GM19397 (cell line): ENCODE measurements around the gene INTS4.
"Not testable (repeated sequence)": the region's sequence is repeated elsewhere in the genome, so short reads cannot be mapped to it uniquely, and the experiment has no call there.

Source experiments
- ATAC-seq: cut with Tn5 transposase; IDR thresholded peaks from one replicate; pipeline ENCODE4 v1.9.1; 2021; ENCODE audit warnings: mild to moderate bottlenecking, moderate library complexity; ENCODE audit not compliant: unreplicated experiment

The INTS4 gene

GRCh38 chr11:77966338-77966737 lies 28.1 kb downstream of the INTS4 start:
- no peak for ATAC-seq

- no peak for ATAC-seq
Measured at GRCh38 chr11:77959434-77959833, 35.0 kb downstream of the INTS4 start.

GRCh38 chr11:77958583-77959177 lies 35.8 kb downstream of the INTS4 start:
- not testable (repeated sequence) for ATAC-seq

GRCh38 chr11:77943296-77943695 lies 51.2 kb downstream of the INTS4 start:
- ATAC-seq = not testable (repeated sequence)

- ATAC-seq = not testable (repeated sequence)
Measured at GRCh38 chr11:77942465-77942864, 52.0 kb downstream of the INTS4 start.

GRCh38 chr11:77933596-77933995 lies 60.9 kb downstream of the INTS4 start:
- not testable (repeated sequence) for ATAC-seq

GRCh38 chr11:77930334-77931208 lies 63.9 kb downstream of the INTS4 start:
- ATAC-seq = not testable (repeated sequence)

- not testable (repeated sequence) for ATAC-seq
Measured at GRCh38 chr11:77917713-77918112, 76.8 kb downstream of the INTS4 start.

- ATAC-seq = not testable (repeated sequence)
Measured at GRCh38 chr11:77914307-77914791, 80.1 kb downstream of the INTS4 start.

GRCh38 chr11:77913608-77914306 lies 80.7 kb downstream of the INTS4 start:
- not testable (repeated sequence) for ATAC-seq

- not testable (repeated sequence) for ATAC-seq
Measured at GRCh38 chr11:77910828-77911227, 83.6 kb downstream of the INTS4 start.

- ATAC-seq = no peak
Measured at GRCh38 chr11:77909277-77909676, 85.2 kb downstream of the INTS4 start.

- no peak for ATAC-seq
Measured at GRCh38 chr11:77908835-77909234, 85.6 kb downstream of the INTS4 start.

GRCh38 chr11:77894949-77895348 lies 99.5 kb downstream of the INTS4 start:
- not testable (repeated sequence) for ATAC-seq

- ATAC-seq = not testable (repeated sequence)
Measured at GRCh38 chr11:77891703-77892102, 102.8 kb downstream of the INTS4 start.

GRCh38 chr11:77891256-77891655 lies 103.2 kb downstream of the INTS4 start:
- not testable (repeated sequence) for ATAC-seq

GRCh38 chr11:77890619-77891056 lies 103.8 kb downstream of the INTS4 start:
- ATAC-seq = not testable (repeated sequence)

GRCh38 chr11:77890100-77890614 lies 104.3 kb downstream of the INTS4 start:
- not testable (repeated sequence) for ATAC-seq

GRCh38 chr11:77889045-77889444 lies 105.4 kb downstream of the INTS4 start:
- not testable (repeated sequence) for ATAC-seq

GRCh38 chr11:77886401-77886800 lies 108.1 kb downstream of the INTS4 start:
- no peak for ATAC-seq

- no peak for ATAC-seq
Measured at GRCh38 chr11:77884829-77885190, 109.7 kb downstream of the INTS4 start.
